Adrenal gland (tissue), 5 donors: ENCODE results near the gene TERF2IP.

ENCODE experiments used
- CTCF ChIP-seq, 6 experiments: fragments of 450-650 bp in 4 of 6; fragments of 200-600 bp in 2 of 6; sonication (generic) in 1 of 6; IDR thresholded peaks; 1 replicate in 5 of 6; 2 replicates in 1 of 6; pipeline versions ENCODE4 v1.5.1 to v1.8.0; 2016 to 2021; ENCODE audit warnings: antibody characterized with exemption in 6 of 6, mild to moderate bottlenecking in 2 of 6, moderate library complexity in 1 of 6
- POLR2A ChIP-seq, 2 donors: fragments of 450-650 bp; IDR thresholded peaks; one replicate each; pipeline ENCODE4 v1.6.1; 2017; ENCODE audit warnings: antibody characterized with exemption in 2 of 2, mild to moderate bottlenecking in 2 of 2, moderate library complexity in 1 of 2
- donor health status: DM: no; HTN: no; CAD: no.

GRCh38 chr16:75648265-75649076 lies 898 bp downstream of the TERF2IP start:
- TF ChIP-seq CTCF (IDR thresholded peaks at IDR 0.05) (no peak), POLR2A (IDR thresholded peaks at IDR 0.05) (peak in 1 of 2 donors; percentile 43)
